CD4-positive, CD25-positive, alpha-beta regulatory T cell (primary cell): Measurements from ENCODE around the gene CNP. TPM values are rescaled to one million over a fixed set of nuclear protein-coding genes. Genes with fewer than 3 reads are reported as not detected.
"Not testable (repeated sequence)": the region's sequence is repeated elsewhere in the genome, so short reads cannot be mapped to it uniquely, and the experiment has no call there.

Source experiments
- ATAC-seq, 2 donors: fragments of 150-1000 bp; cut with Tn5 transposase; one replicate each; pipeline ENCODE4 v1.10.0; 2021; ENCODE audit warnings: low read depth in 2 of 2, moderate number of reproducible peaks in 2 of 2, moderate library complexity in 1 of 2
- DNase-seq, 3 donors: peaks; one replicate each; pipeline versions ENCODE4 v3.0.0 to v3.0.0-alpha.2; 2012 to 2022; ENCODE audit warnings: mixed read lengths in 1 of 3
- H3K27ac ChIP-seq: one replicate; pipeline ENCODE4 v1.7.0; 2013; ENCODE audit warnings: mild to moderate bottlenecking, low read length; ENCODE audit not compliant: insufficient read depth, poor library complexity, severe bottlenecking
- H3K27me3 ChIP-seq: one replicate; pipeline ENCODE4 v1.7.0; 2013; ENCODE audit warnings: low read length; ENCODE audit not compliant: control insufficient read depth, insufficient read depth
- H3K36me3 ChIP-seq: one replicate; pipeline ENCODE4 v1.7.0; 2013; ENCODE audit warnings: mild to moderate bottlenecking, low read length, moderate library complexity; ENCODE audit not compliant: control insufficient read depth, insufficient read depth
- H3K4me1 ChIP-seq: 2 replicates; pipeline ENCODE4 v1.7.0; 2013; ENCODE audit warnings: mild to moderate bottlenecking, low read length; ENCODE audit not compliant: insufficient read depth, control insufficient read depth, poor library complexity, severe bottlenecking
- H3K4me3 ChIP-seq: one replicate; pipeline ENCODE4 v1.7.0; 2013; ENCODE audit warnings: low read depth, mild to moderate bottlenecking, low read length, moderate library complexity
- H3K9me3 ChIP-seq, 2 experiments: 1 replicate in 1 of 2; 2 replicates in 1 of 2; pipeline ENCODE4 v1.7.0; 2013; ENCODE audit warnings: low read length in 2 of 2, mild to moderate bottlenecking in 1 of 2, moderate library complexity in 1 of 2; ENCODE audit not compliant: control insufficient read depth in 2 of 2
- H3K27ac Mint-ChIP-seq, 3 donors: one replicate each; pipeline ENCODE4 v1.8.0; 2020 to 2022; ENCODE audit warnings: mild to moderate bottlenecking in 3 of 3, mixed read lengths in 3 of 3, moderate library complexity in 2 of 3
- H3K27me3 Mint-ChIP-seq: one replicate; pipeline ENCODE4 v1.8.0; 2022; ENCODE audit warnings: mild to moderate bottlenecking, mixed read lengths
- H3K36me3 Mint-ChIP-seq: one replicate; pipeline ENCODE4 v1.8.0; 2020; ENCODE audit warnings: mixed read lengths
- H3K4me1 Mint-ChIP-seq, 4 donors: one replicate each; pipeline ENCODE4 v1.8.0; 2020 to 2022; ENCODE audit warnings: mixed read lengths in 4 of 4, mild to moderate bottlenecking in 1 of 4
- H3K4me3 Mint-ChIP-seq, 4 donors: one replicate each; pipeline ENCODE4 v1.8.0; 2020 to 2022; ENCODE audit warnings: mild to moderate bottlenecking in 4 of 4, mixed read lengths in 4 of 4, moderate library complexity in 3 of 4
- H3K9me3 Mint-ChIP-seq, 7 donors: one replicate each; pipeline ENCODE4 v1.8.0; 2020 to 2022; ENCODE audit warnings: mixed read lengths in 7 of 7, mild to moderate bottlenecking in 3 of 7, moderate library complexity in 2 of 7
- polyA plus RNA-seq, 4 donors: library from polyadenylated mRNA; unstranded; fragments of 300-500 nt; fragmentation: Illumina TruSeq; gene quantifications; one replicate each; pipeline ENCODE4 v1.2.3, GENCODE V29; 2021
- total RNA-seq: library from RNA; stranded (reverse); gene quantifications from one replicate; pipeline ENCODE4 v1.2.3, GENCODE V29; 2022

Gene CNP
- total and polyA plus RNA-seq, 5 donors from 2014 or later: 26.9 to 44.3 (median 33.0) TPM

- peak within 1 kb of the TSS; percentile 97 for H3K4me3 ChIP-seq
- ATAC-seq (peak; percentile 92 to 93), DNase-seq (peak; percentile 83 to 95 (median 89))
- no peaks in the 10 kb centered on the region for H3K27me3 ChIP-seq
- H3K4me1 Mint-ChIP-seq: peaks cover 17 to 78% (median 55%) of the 10 kb centered on the region in 4 donors
- peaks cover 1% of the 10 kb centered on the region for H3K36me3 Mint-ChIP-seq
- peak within 1 kb of the TSS; percentile 100 for H3K27ac Mint-ChIP-seq
- H3K9me3 ChIP-seq: no peaks in the 10 kb centered on the region
- peak within 1 kb of the TSS; percentile 99 to 100 (median 100) for H3K4me3 Mint-ChIP-seq
- no peaks in the 10 kb centered on the region for H3K9me3 Mint-ChIP-seq
- H3K36me3 ChIP-seq: peaks cover 4% of the 10 kb centered on the region
- peak within 1 kb of the TSS; percentile 91 for H3K27ac ChIP-seq
- H3K27me3 Mint-ChIP-seq: peaks cover 6% of the 10 kb centered on the region
- peaks cover 48% of the 10 kb centered on the region for H3K4me1 ChIP-seq
Measured at GRCh38 chr17:42016941-42017865, 50.6 kb downstream of the CNP start, which contains the start of gene DNAJC7. DNAJC7 (minus strand) TSS chr17:42017439; CDS start chr17:42017416, 23 bp downstream.

DNA sequence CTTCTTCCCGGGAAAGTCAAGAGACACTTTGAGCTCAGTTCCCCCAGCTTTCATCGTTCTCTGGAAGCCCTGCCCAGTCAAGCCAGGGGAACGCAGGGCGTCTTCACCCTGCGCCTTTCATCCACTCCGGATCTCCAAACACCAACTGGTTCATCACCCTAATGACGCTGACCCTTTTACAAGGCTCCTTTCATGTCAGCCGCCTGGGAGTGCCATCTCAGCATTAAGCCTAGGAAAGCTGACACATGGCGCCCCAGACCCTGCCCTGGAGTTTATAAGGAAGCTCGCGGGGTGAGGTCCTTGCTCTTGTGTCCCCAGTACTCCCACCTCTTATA lies 51.2 kb downstream of the CNP start:
- Histone ChIP-seq H3K9me3 (no peaks in the 10 kb centered on the region), H3K4me1 (peaks cover 43% of the 10 kb centered on the region), H3K4me3 (peak overlapping the region; percentile 97), H3K27me3 (no peaks in the 10 kb centered on the region), H3K27ac (peak overlapping the region; percentile 91), H3K36me3 (peaks cover 10% of the 10 kb centered on the region)
- Mint-ChIP-seq H3K27me3 (peaks cover 6% of the 10 kb centered on the region), H3K9me3 (no peaks in the 10 kb centered on the region), H3K4me1 (peaks cover 17 to 75% (median 53%) of the 10 kb centered on the region in 4 donors), H3K27ac (peak overlapping the region; percentile 100), H3K4me3 (peak overlapping the region; percentile 99 to 100 (median 100)), H3K36me3 (peaks cover 3% of the 10 kb centered on the region)
- DNase-seq (no peak), ATAC-seq (no peak)

GRCh38 chr17:42018339-42018738 lies 51.7 kb downstream of the CNP start:
- peak overlapping the region; percentile 97 for H3K4me3 ChIP-seq

GRCh38 chr17:42018988-42019387 lies 52.4 kb downstream of the CNP start:
- H3K36me3 Mint-ChIP-seq: peaks cover 3% of the 10 kb centered on the region
- DNase-seq: no peak
- H3K4me1 Mint-ChIP-seq: peaks cover 11 to 65% (median 45%) of the 10 kb centered on the region in 4 donors
- peaks cover 41% of the 10 kb centered on the region for H3K4me1 ChIP-seq
- H3K27me3 ChIP-seq: no peaks in the 10 kb centered on the region
- no peaks in the 10 kb centered on the region for H3K9me3 Mint-ChIP-seq
- H3K36me3 ChIP-seq: peaks cover 20% of the 10 kb centered on the region
- no peak overlapping the region for H3K27ac ChIP-seq
- H3K27me3 Mint-ChIP-seq: peaks cover 6% of the 10 kb centered on the region
- no peaks in the 10 kb centered on the region for H3K9me3 ChIP-seq
- H3K4me3 ChIP-seq: no peak overlapping the region
- H3K4me3 Mint-ChIP-seq: peak overlapping the region; percentile 73 to 100 (median 100)
- peak overlapping the region in 1 of 3 donors; percentile 100 for H3K27ac Mint-ChIP-seq
- ATAC-seq: no peak

More at GRCh38 chr17:42018339-42018738, 51.7 kb downstream of the CNP start:
- Histone ChIP-seq H3K27ac (no peak overlapping the region), H3K27me3 (no peaks in the 10 kb centered on the region), H3K36me3 (peaks cover 13% of the 10 kb centered on the region), H3K4me1 (peaks cover 41% of the 10 kb centered on the region), H3K9me3 (no peaks in the 10 kb centered on the region)
- Mint-ChIP-seq H3K27me3 (peaks cover 6% of the 10 kb centered on the region), H3K4me3 (peak overlapping the region; percentile 99 to 100 (median 100)), H3K27ac (peak overlapping the region; percentile 100), H3K36me3 (peaks cover 3% of the 10 kb centered on the region), H3K4me1 (peaks cover 14 to 72% (median 48%) of the 10 kb centered on the region in 4 donors), H3K9me3 (no peaks in the 10 kb centered on the region)
- no peak for DNase-seq
- no peak for ATAC-seq

DNA sequence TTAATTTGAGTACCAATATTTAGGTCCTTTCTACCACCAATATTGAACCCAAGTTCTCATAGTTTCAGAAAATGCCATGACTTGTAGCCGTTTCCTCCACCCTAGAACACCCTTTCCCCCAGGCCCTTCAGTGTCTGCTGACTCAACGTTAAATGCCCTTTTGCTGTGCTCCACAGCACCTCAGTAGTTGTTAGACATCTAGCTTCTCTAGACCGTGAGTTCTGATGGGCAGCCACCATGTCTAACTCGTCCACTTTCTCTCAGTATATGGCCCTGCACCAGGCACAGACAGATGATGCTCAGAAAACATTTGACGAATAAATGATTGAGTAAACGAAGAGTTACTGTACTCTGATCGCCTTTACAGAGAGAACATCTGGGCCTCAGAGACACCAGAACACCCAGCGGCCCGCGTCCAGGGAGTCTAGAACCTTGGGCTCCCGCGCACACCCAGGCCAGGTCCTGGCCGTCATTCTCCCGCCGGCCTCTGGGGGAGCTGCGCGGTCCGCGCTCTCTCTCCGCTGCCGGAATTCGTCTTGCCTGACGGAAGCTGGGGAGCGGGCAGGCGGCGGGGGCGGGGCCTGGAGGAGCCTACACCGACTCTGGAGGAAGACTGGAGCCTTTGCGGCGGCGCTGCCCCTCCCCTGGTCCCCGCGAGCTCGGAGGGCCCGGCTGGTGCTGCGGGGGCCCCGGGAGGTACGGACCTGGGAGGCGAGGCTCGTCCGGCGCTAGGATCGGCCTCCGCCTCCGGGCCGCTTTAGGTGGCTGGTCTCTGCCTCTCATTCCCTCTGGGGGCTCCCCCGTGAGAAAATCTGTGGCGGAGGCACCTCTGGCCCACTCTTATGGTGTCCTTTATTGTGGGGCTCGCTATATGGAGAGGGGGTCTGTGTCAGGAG lies 53.2 kb downstream of the CNP start, which contains the start of gene NKIRAS2:
Gene NKIRAS2 (plus strand): TSS at position 582 of the 896 bp plus-strand sequence. CDS start 1,488 bp downstream, outside the sequence.
- peaks cover 24% of the 10 kb centered on the region for H3K36me3 ChIP-seq
- no peaks in the 10 kb centered on the region for H3K9me3 ChIP-seq
- peaks cover 42% of the 10 kb centered on the region for H3K4me1 ChIP-seq
- Mint-ChIP-seq H3K36me3 (peaks cover 4% of the 10 kb centered on the region), H3K4me3 (peak within 1 kb of the TSS; percentile 94 to 100 (median 100)), H3K4me1 (peaks cover 11 to 66% (median 46%) of the 10 kb centered on the region in 4 donors), H3K27ac (peak within 1 kb of the TSS; percentile 89 to 100 (median 91)), H3K27me3 (peaks cover 6% of the 10 kb centered on the region), H3K9me3 (no peaks in the 10 kb centered on the region)
- peak within 1 kb of the TSS; percentile 74 for H3K27ac ChIP-seq
- ATAC-seq (peak; percentile 74 to 82), DNase-seq (peak; percentile 89 to 94 (median 93))
- H3K4me3 ChIP-seq: peak within 1 kb of the TSS; percentile 88
- no peaks in the 10 kb centered on the region for H3K27me3 ChIP-seq

- not testable (repeated sequence) for H3K27me3 Mint-ChIP-seq, H3K9me3 Mint-ChIP-seq, H3K27me3 ChIP-seq, H3K27ac ChIP-seq, H3K9me3 ChIP-seq, DNase-seq, H3K36me3 Mint-ChIP-seq, ATAC-seq
- Histone ChIP-seq H3K36me3 (peaks cover 22% of the 10 kb centered on the region), H3K4me1 (peaks cover 39% of the 10 kb centered on the region), H3K4me3 (peak overlapping the region; percentile 88)
- Mint-ChIP-seq H3K4me1 (peaks cover 8 to 61% (median 40%) of the 10 kb centered on the region in 4 donors), H3K27ac (peak overlapping the region in 2 of 3 donors; percentile 86 to 89), H3K4me3 (peak overlapping the region; percentile 92 to 100 (median 96))
Measured at GRCh38 chr17:42020845-42021244, 54.2 kb downstream of the CNP start.
